ENCODE data around the gene CD300H. TPM values are rescaled to one million over a fixed set of nuclear protein-coding genes. Genes with fewer than 3 reads are reported as not detected.

Gene CD300H
- total RNA-seq, 2 donors from 2014 or later, result not detected

- DNase-seq (ENCODE audit: low spot score) (no peak), ATAC-seq (no peak)
- Mint-ChIP-seq H3K4me1 (ENCODE audit: low read depth in 2 of 2) (peaks cover 21 to 25% of the 10 kb centered on the region in 2 donors), H3K27me3 (peaks cover 0 to 9% of the 10 kb centered on the region in 2 donors), H3K9me3 (no peaks in the 10 kb centered on the region), H3K27ac (no peak overlapping the region), H3K4me3 (no peak overlapping the region), H3K36me3 (no peaks in the 10 kb centered on the region)
Measured at GRCh38 chr17:74541176-74542111, 25.9 kb downstream of the CD300H start.

- Mint-ChIP-seq H3K27me3 (peaks cover 0 to 10% of the 10 kb centered on the region in 2 donors), H3K4me1 (ENCODE audit: low read depth in 2 of 2) (peaks cover 2 to 6% of the 10 kb centered on the region in 2 donors), H3K36me3 (no peaks in the 10 kb centered on the region), H3K4me3 (no peak overlapping the region), H3K27ac (no peak overlapping the region), H3K9me3 (no peaks in the 10 kb centered on the region)
- peak in 1 of 2 donors; percentile 49 for ATAC-seq
- no peak for DNase-seq (ENCODE audit: low spot score)
Measured at GRCh38 chr17:74539281-74539820, 28.0 kb downstream of the CD300H start.

- no peaks in the 10 kb centered on the region for H3K36me3 Mint-ChIP-seq
- H3K4me3 Mint-ChIP-seq, result no peak overlapping the region
- DNase-seq (ENCODE audit: low spot score) (no peak), ATAC-seq (no peak)
- H3K27me3 Mint-ChIP-seq, result peaks cover 0 to 10% of the 10 kb centered on the region in 2 donors
- H3K9me3 Mint-ChIP-seq, result no peaks in the 10 kb centered on the region
- H3K27ac Mint-ChIP-seq, result no peak overlapping the region
- peaks cover 11 to 14% of the 10 kb centered on the region in 2 donors for H3K4me1 Mint-ChIP-seq (ENCODE audit: low read depth in 2 of 2)
Measured at GRCh38 chr17:74536890-74537289, 30.4 kb downstream of the CD300H start.

- H3K4me1 Mint-ChIP-seq (ENCODE audit: low read depth in 2 of 2), result peaks cover 23 to 40% of the 10 kb centered on the region in 2 donors
- DNase-seq (ENCODE audit: low spot score), result no peak
- no peaks in the 10 kb centered on the region for H3K9me3 Mint-ChIP-seq
- peak; percentile 75 to 83 for ATAC-seq
- peaks cover 0 to 8% of the 10 kb centered on the region in 2 donors for H3K27me3 Mint-ChIP-seq
- peak overlapping the region; percentile 66 to 86 for H3K27ac Mint-ChIP-seq
- no peaks in the 10 kb centered on the region for H3K36me3 Mint-ChIP-seq
- peak overlapping the region; percentile 77 for H3K4me3 Mint-ChIP-seq
Measured at GRCh38 chr17:74532115-74532514, 35.2 kb downstream of the CD300H start.

GRCh38 chr17:74531231-74531761, 36.0 kb downstream of the CD300H start, which contains the start of gene CD300LB:
Gene CD300LB, minus strand, starts transcription at chr17:74531475. Its CDS starts 125 bp downstream, at chr17:74531350.
- H3K4me1 Mint-ChIP-seq (ENCODE audit: low read depth in 2 of 2), result peaks cover 23 to 44% of the 10 kb centered on the region in 2 donors
- H3K27me3 Mint-ChIP-seq, result no peaks in the 10 kb centered on the region
- peak within 1 kb of the TSS; percentile 77 for H3K4me3 Mint-ChIP-seq
- DNase-seq (ENCODE audit: low spot score) (no peak), ATAC-seq (no peak)
- H3K36me3 Mint-ChIP-seq, result no peaks in the 10 kb centered on the region
- H3K27ac Mint-ChIP-seq, result peak within 1 kb of the TSS; percentile 66 to 86
- no peaks in the 10 kb centered on the region for H3K9me3 Mint-ChIP-seq

- H3K36me3 Mint-ChIP-seq, result no peaks in the 10 kb centered on the region
- peaks cover 23 to 44% of the 10 kb centered on the region in 2 donors for H3K4me1 Mint-ChIP-seq (ENCODE audit: low read depth in 2 of 2)
- DNase-seq (ENCODE audit: low spot score) (no peak), ATAC-seq (no peak)
- no peak overlapping the region for H3K4me3 Mint-ChIP-seq
- peak overlapping the region in 1 of 2 donors; percentile 86 for H3K27ac Mint-ChIP-seq
- H3K27me3 Mint-ChIP-seq, result no peaks in the 10 kb centered on the region
- H3K9me3 Mint-ChIP-seq, result no peaks in the 10 kb centered on the region
Measured at GRCh38 chr17:74530831-74531150, 36.5 kb downstream of the CD300H start.

- Mint-ChIP-seq H3K36me3 (no peaks in the 10 kb centered on the region), H3K9me3 (no peaks in the 10 kb centered on the region), H3K4me1 (ENCODE audit: low read depth in 2 of 2) (peaks cover 23 to 51% of the 10 kb centered on the region in 2 donors), H3K27me3 (no peaks in the 10 kb centered on the region), H3K27ac (no peak overlapping the region), H3K4me3 (no peak overlapping the region)
- no peak for DNase-seq (ENCODE audit: low spot score)
- no peak for ATAC-seq
Measured at GRCh38 chr17:74529243-74529642, 38.1 kb downstream of the CD300H start.

GRCh38 chr17:74528491-74529199, 38.7 kb downstream of the CD300H start:
- Mint-ChIP-seq H3K4me1 (ENCODE audit: low read depth in 2 of 2) (peaks cover 23 to 51% of the 10 kb centered on the region in 2 donors), H3K27ac (peak overlapping the region in 1 of 2 donors; percentile 58), H3K27me3 (no peaks in the 10 kb centered on the region), H3K36me3 (no peaks in the 10 kb centered on the region), H3K4me3 (no peak overlapping the region), H3K9me3 (no peaks in the 10 kb centered on the region)
- no peak for DNase-seq (ENCODE audit: low spot score)
- peak; percentile 67 to 86 for ATAC-seq

GRCh38 chr17:74527756-74528155, 39.6 kb downstream of the CD300H start:
- H3K4me3 Mint-ChIP-seq, result no peak overlapping the region
- no peaks in the 10 kb centered on the region for H3K9me3 Mint-ChIP-seq
- ATAC-seq, result no peak
- peaks cover 17 to 49% of the 10 kb centered on the region in 2 donors for H3K4me1 Mint-ChIP-seq (ENCODE audit: low read depth in 2 of 2)
- no peak overlapping the region for H3K27ac Mint-ChIP-seq
- no peaks in the 10 kb centered on the region for H3K36me3 Mint-ChIP-seq
- H3K27me3 Mint-ChIP-seq, result no peaks in the 10 kb centered on the region
- no peak for DNase-seq (ENCODE audit: low spot score)

- Mint-ChIP-seq H3K36me3 (no peaks in the 10 kb centered on the region), H3K27me3 (no peaks in the 10 kb centered on the region), H3K9me3 (no peaks in the 10 kb centered on the region), H3K27ac (peak overlapping the region in 1 of 2 donors; percentile 34), H3K4me3 (no peak overlapping the region), H3K4me1 (ENCODE audit: low read depth in 2 of 2) (peaks cover 10 to 48% of the 10 kb centered on the region in 2 donors)
- DNase-seq (ENCODE audit: low spot score) (no peak), ATAC-seq (no peak)
Measured at GRCh38 chr17:74527081-74527480, 40.2 kb downstream of the CD300H start.

- DNase-seq (ENCODE audit: low spot score) (no peak), ATAC-seq (no peak)
- H3K36me3 Mint-ChIP-seq, result no peaks in the 10 kb centered on the region
- H3K4me1 Mint-ChIP-seq (ENCODE audit: low read depth in 2 of 2), result peaks cover 9 to 49% of the 10 kb centered on the region in 2 donors
- H3K27me3 Mint-ChIP-seq, result no peaks in the 10 kb centered on the region
- H3K9me3 Mint-ChIP-seq, result no peaks in the 10 kb centered on the region
- peak overlapping the region in 1 of 2 donors; percentile 34 for H3K27ac Mint-ChIP-seq
- H3K4me3 Mint-ChIP-seq, result no peak overlapping the region
Measured at GRCh38 chr17:74526681-74527080, 40.6 kb downstream of the CD300H start.

GRCh38 chr17:74525781-74526288, 41.5 kb downstream of the CD300H start:
- DNase-seq (ENCODE audit: low spot score), result no peak
- H3K4me1 Mint-ChIP-seq (ENCODE audit: low read depth in 2 of 2), result peaks cover 10 to 49% of the 10 kb centered on the region in 2 donors
- no peak overlapping the region for H3K4me3 Mint-ChIP-seq
- no peak overlapping the region for H3K27ac Mint-ChIP-seq
- H3K27me3 Mint-ChIP-seq, result no peaks in the 10 kb centered on the region
- H3K36me3 Mint-ChIP-seq, result no peaks in the 10 kb centered on the region
- ATAC-seq, result no peak
- H3K9me3 Mint-ChIP-seq, result no peaks in the 10 kb centered on the region

GRCh38 chr17:74525465-74525725, 41.9 kb downstream of the CD300H start:
- no peaks in the 10 kb centered on the region for H3K36me3 Mint-ChIP-seq
- peaks cover 13 to 49% of the 10 kb centered on the region in 2 donors for H3K4me1 Mint-ChIP-seq (ENCODE audit: low read depth in 2 of 2)
- ATAC-seq (no peak), DNase-seq (ENCODE audit: low spot score) (no peak)
- H3K4me3 Mint-ChIP-seq, result no peak overlapping the region
- H3K27me3 Mint-ChIP-seq, result no peaks in the 10 kb centered on the region
- no peaks in the 10 kb centered on the region for H3K9me3 Mint-ChIP-seq
- no peak overlapping the region for H3K27ac Mint-ChIP-seq

Data from natural killer cell treated with Interleukin-12 subunit alpha and Interleukin-12 subunit beta and Interleukin-15 and Interleukin-18, amount 100 ng/mL, for 72 hours (primary cell).